Mammary epithelial cell (primary cell): ENCODE measurements around the gene SLX1A.

Experiments
- CTCF ChIP-seq, 2 donors: IDR thresholded peaks in 1 of 2; conservative IDR thresholded peaks in 1 of 2; 2 replicates each; pipeline ENCODE4 v1.5.1; 2011 to 2012; ENCODE audit warnings: inconsistent platforms in 2 of 2, low read length in 2 of 2, mild to moderate bottlenecking in 2 of 2, control low read depth in 1 of 2, low read depth in 1 of 2; ENCODE audit not compliant: insufficient read depth in 1 of 2; ENCODE audit errors: extremely low read depth in 1 of 2
- EZH2 ChIP-seq: IDR thresholded peaks from 2 replicates; pipeline ENCODE4 v1.6.1; 2012; ENCODE audit warnings: low read length, inconsistent platforms, borderline replicate concordance

- TF ChIP-seq CTCF (conservative IDR thresholded peaks at IDR 0.05 in 1 of 2, IDR thresholded peaks at IDR 0.05 in 1 of 2; ENCODE audit: extremely low read depth in 1 of 2, insufficient read depth in 1 of 2, low read depth in 1 of 2, low read length in 2 of 2): no peak
- TF ChIP-seq EZH2: no peak
Measured at GRCh38 chr16:30145657-30146056, 48.0 kb upstream of the SLX1A start.
